ENCODE measurements around the gene MYO16.
A peak's percentile ranks its signal among the peaks of the same experiment; 100 is the strongest.
"Not testable (repeated sequence)": the region's sequence is repeated elsewhere in the genome, so short reads cannot be mapped to it uniquely, and the experiment has no call there.

Gene MYO16

DNA sequence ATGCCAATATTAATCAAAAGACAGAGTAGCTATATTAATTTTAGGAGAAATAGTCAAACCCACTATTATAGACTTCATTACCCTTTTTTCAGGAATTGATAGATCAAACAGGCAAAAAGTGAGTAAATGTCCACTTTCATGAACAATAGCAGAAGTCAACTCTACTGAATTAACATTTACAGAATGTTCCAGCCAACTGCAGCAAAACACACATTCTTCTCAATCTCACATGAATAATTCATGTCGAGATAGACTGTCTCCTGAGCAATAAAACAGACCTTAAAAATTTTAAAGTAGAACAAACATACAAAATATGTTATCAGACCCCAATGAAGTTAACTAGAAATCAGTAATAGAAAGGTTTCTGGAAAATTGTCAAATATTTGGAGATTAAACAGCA lies 118.4 kb downstream of the MYO16 start:
- no peak for DNase-seq

- no peak for DNase-seq
Observed at GRCh38 chr13:108752276-108752675, 122.9 kb downstream of the MYO16 start.

GRCh38 chr13:108755083-108755482 lies 125.7 kb downstream of the MYO16 start:
- DNase-seq: no peak

DNA sequence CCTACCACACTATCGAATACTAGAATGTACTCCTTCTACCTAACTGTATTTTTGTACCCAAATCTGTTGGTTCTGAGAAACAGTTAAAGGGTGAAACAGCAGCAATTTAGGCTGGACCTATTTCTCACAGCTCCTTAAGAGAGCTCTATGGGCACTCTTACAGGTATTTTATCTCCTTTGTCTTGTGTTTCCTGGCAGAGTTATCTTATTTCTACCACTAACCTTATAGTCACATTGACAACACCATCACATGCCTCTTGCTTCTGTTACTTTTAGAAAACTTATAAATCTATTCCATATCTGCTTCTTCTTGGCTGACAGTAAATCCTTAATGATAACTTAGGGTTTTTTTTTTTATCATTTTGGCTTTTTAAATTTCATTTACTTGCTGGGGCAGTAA lies 130.7 kb downstream of the MYO16 start:
- DNase-seq: no peak

DNA sequence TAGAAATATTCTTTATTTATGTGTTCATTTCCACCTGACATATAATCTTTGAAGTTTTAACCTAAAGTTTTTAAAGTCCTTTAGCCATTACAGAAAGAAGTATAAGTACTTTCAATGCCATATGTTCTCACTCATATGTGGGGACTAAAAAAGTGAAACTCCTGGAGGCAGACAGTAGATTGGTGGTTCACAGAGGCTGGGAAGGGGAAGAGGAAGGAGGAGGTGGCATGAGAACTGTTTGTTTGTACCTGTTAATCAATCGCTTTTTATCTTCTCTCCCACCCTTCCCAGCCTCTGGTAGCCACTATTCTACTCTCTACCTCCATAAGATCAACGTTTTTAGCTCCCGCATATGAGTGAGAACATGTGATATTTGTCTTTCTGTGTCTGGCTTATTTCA lies 131.1 kb downstream of the MYO16 start:
- DNase-seq: no peak

DNA sequence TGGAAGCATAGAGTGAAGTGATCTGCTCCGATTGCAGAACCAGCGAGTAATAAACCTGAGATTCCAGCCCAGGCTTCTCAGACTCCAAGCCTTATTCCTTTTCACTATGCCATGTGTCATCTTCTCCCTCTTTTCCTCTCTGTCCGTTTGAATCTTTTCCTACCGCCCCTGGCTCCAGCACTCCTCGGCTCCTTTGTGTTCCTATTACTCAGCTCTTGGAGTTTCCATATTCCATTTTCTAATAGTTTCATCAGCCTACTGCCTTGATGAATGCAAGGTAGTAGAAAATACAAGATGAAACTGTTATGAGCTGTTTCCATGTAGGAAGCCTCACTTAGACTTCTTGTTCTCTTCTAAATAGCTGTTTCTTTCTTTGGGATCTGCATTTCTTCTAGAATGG lies 138.6 kb downstream of the MYO16 start:
- no peak for DNase-seq

- DNase-seq: peak; percentile 65
Observed at GRCh38 chr13:108769213-108770070, 140.0 kb downstream of the MYO16 start.

GRCh38 chr13:108775597-108775996 lies 146.2 kb downstream of the MYO16 start:
- DNase-seq: no peak

GRCh38 chr13:108776650-108777049 lies 147.2 kb downstream of the MYO16 start:
- no peak for DNase-seq

DNA sequence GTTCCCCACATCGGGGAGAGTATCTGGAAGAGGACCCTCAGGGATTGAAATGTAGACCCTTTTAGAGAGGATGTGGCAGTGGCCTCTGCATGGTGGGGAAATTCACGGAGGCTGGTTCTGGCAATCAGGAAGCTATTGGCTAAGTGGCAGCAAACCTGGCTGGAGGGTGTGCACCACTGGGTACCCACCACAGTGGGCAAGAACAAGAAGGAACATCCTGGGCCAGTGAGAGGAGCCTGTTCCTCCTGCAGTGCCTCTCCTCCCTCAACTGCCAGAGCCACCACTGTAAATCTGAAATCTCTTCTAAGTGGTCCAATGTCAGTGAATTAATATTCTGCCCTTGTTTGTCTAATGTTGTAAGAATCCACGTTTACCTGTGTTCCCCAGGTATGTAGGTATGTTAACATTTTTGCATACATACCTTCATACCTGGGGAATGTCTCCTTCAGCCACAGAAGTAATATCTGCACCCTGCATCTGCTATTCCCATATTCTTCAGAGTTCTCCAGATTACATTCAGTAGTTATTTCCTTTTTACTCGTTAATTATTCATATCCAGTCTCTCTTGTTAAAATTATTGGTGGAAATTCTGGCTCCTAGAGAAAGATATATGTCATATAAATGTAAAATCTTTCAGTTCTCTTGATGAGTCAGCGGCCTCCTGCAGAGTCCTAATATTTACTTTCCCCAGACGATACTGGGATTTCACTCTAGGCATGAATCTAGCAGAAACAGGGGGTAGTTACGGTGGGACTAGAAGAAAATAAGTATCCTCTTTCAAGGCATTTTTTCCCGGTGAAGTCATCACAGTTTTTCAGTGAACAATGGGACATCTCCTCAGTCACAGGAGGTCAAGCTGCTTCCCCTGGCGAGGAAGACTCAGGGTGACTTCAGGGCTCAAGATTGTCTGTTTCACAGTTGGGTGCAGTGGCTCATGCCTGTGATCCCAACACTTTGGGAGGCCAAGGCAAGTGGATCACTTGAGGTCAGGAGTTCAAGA lies 148.3 kb downstream of the MYO16 start:
- peak; percentile 77 for DNase-seq

DNA sequence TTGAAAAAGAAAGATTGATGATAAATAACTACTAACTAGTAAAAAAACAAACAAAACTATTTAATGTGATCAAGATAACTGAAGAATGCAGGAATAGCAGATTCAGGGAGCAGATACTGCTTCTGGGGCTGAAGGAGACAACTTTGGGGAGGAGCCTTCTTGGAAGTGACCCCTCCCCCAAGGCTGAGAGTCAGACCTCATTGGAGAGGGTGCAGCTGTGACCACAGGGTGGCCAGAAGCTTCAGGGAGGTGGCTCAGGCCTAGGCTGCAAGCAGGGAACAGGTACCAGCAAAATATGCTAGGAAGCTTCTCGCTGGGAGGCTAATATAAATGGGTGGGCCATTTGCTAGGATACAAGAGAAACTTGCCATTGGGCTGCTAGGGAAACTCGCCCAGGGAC lies 149.9 kb downstream of the MYO16 start:
- DNase-seq: no peak

- peak; percentile 12 for DNase-seq
Observed at GRCh38 chr13:108780706-108781105, 151.3 kb downstream of the MYO16 start.

- no peak for DNase-seq
Observed at GRCh38 chr13:108781312-108781711, 151.9 kb downstream of the MYO16 start.

DNA sequence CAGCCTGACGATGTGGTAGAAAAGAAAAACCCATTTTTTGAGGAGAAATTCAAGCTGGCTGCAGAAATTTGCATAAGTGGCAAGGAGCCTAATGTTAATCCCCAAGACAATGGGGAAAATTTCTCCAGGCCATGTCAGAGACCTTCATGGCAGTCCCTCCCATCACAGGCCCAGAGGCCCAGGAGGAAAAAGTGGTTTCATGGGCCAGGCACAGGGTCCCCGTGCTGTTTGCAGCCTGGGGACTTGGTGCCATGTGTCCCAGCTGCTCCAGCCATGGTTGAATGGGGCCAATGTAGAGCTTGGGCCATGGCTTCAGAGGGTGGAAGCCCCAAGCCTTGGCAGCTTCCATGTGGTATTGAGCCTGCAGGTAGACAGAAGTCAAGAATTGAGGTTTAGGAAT lies 153.1 kb downstream of the MYO16 start:
- DNase-seq: not testable (repeated sequence)

- no peak for DNase-seq
Observed at GRCh38 chr13:108785844-108786243, 156.4 kb downstream of the MYO16 start.

DNA sequence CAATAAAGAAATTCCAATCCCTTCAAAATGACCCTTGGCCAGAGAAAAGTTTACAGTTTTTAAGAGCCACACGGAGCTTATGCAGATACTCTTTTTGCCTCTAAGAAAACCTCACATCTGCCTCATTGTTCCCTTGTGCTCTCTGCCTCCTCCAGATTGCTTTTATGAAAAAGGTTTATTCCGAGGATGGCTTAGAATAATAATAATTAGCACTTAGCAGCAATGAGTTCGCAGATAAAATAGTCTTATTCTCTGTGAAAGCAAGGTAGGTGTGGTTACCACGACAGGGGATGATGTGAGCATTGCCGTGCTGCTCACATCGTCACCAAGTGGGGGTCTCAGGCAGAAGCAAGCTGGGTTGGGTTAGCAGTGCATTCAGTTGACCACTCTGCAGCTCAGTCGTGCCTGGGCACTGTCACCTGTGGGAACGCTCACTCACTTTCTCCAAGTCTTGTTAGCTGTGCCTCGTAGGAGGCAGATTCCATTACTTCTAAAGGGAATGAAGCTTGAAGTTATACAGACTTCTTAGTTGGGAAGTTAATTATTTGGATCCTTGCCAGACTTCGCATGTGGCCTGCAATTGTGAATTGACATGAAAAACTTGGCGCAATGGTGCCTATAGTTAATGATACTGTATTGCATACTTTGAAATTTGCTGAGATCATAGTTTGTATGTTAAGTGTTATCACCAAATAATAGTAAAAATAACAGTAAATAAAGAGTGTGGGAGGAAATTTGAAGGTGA lies 157.2 kb downstream of the MYO16 start:
- no peak for DNase-seq

GRCh38 chr13:108787700-108788414 lies 158.4 kb downstream of the MYO16 start:
- no peak for DNase-seq

DNA sequence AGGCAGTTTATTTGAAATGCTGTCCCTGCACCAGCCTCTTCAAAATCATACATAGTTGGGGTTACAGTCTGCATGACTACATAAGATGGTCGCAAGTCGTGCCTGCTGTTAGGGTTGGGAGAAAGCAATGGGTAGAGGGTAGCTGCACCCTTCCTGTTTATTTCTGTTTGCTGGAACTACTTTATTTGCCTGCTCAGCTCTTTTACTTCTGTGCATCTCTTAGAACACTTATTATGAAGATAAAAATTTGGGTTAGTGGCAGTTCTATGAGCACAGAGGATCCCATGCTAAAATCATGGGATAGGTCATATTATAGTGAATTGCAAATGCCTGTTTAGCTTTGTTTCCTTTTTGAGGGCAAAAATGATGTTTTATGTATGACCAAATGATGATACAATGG lies 160.1 kb downstream of the MYO16 start:
- no peak for DNase-seq

- DNase-seq: no peak
Observed at GRCh38 chr13:108795841-108796240, 166.4 kb downstream of the MYO16 start.

GRCh38 chr13:108797354-108797753 lies 167.9 kb downstream of the MYO16 start:
- DNase-seq: no peak

DNA sequence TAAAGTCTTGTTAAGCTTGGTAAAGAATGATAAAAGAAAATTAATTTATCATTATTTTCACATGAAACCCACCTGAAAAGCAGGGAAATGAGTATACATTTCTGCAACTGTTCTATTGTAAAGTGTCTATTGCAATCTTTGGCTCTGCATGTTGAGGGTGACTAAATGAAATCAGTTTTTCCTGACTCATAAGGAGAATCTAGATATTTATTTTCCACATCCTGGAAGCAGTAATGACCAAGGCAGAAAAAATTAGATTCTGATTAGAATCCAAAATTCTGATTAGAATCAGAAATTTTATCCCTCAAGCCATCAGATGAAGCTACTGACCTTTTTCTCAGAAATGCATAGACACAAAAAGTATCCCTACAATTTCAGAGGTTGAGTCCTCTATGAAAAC lies 178.4 kb downstream of the MYO16 start:
- DNase-seq: no peak

DNA sequence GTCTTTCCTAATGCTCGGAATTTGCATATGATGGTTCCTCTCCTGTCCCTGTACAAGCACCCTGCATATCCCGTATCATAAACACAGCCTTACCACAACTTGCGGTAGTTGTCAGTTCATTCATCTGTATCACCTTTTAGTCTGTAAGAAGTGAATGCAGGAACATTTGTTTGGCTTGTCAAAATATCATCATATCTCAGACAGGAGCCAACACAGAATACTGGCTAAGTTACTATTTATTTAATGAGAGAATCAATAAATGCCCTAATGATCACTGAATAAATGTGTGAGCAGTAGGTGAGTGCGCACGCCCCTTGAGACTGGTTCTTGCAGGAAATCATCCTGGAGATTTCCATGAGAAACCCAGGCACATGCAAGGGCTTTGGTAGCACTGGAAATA lies 182.8 kb downstream of the MYO16 start:
- no peak for DNase-seq

Measured in kidney glomerular epithelial cell (primary cell).